HepG2 (cell line): ENCODE measurements around the gene DAPK3. TPM values are rescaled to one million over a fixed set of nuclear protein-coding genes. Genes with fewer than 3 reads are reported as not detected.

Experiments
- ATRX ChIP-seq: sonication (generic); formaldehyde crosslinking; IDR thresholded peaks from 2 replicates; pipeline ENCODE4 v1.4.0; 2020; ENCODE audit warnings: missing genetic modification reagents, borderline replicate concordance
- CREM ChIP-seq, 2 experiments: sonication (generic) in 1 of 2; formaldehyde crosslinking in 1 of 2; IDR thresholded peaks; 2 replicates each; pipeline versions ENCODE4 v1.4.0 to v1.6.1; 2016 to 2020; ENCODE audit warnings: antibody characterized with exemption in 1 of 2, mild to moderate bottlenecking in 1 of 2, missing genetic modification reagents in 1 of 2
- CSRNP1 ChIP-seq: sonication (generic); formaldehyde crosslinking; IDR thresholded peaks from 2 replicates; pipeline ENCODE4 v1.8.1; 2023; ENCODE audit warnings: mild to moderate bottlenecking, missing genetic modification reagents
- EED ChIP-seq: sonication (generic); formaldehyde crosslinking; IDR thresholded peaks from 2 replicates; pipeline ENCODE4 v1.5.0; 2020; ENCODE audit warnings: mild to moderate bottlenecking, missing genetic modification reagents
- GATAD2A ChIP-seq: IDR thresholded peaks from 2 replicates; pipeline ENCODE4 v1.6.1; 2016
- JUNB ChIP-seq: sonication (generic); formaldehyde crosslinking; IDR thresholded peaks from 2 replicates; pipeline ENCODE4 v1.8.0; 2022; ENCODE audit warnings: missing genetic modification reagents, mild to moderate bottlenecking, borderline replicate concordance
- JUND ChIP-seq: sonication (generic); formaldehyde crosslinking; IDR thresholded peaks from 2 replicates; pipeline ENCODE4 v1.8.0; 2022; ENCODE audit warnings: mild to moderate bottlenecking, missing genetic modification reagents
- MAZ ChIP-seq, 2 experiments: sonication (generic) in 1 of 2; formaldehyde crosslinking in 1 of 2; IDR thresholded peaks; 2 replicates each; pipeline versions ENCODE4 v1.5.0 to v1.6.1; 2012 to 2020; ENCODE audit warnings: low read depth in 2 of 2, mild to moderate bottlenecking in 2 of 2, borderline replicate concordance in 1 of 2, improper control_type of control experiment in 1 of 2, low read length in 1 of 2, missing genetic modification reagents in 1 of 2, moderate library complexity in 1 of 2
- NFKB2 ChIP-seq: sonication (generic); formaldehyde crosslinking; IDR thresholded peaks from 2 replicates; pipeline ENCODE4 v1.4.0; 2020; ENCODE audit warnings: missing genetic modification reagents, borderline replicate concordance
- PBX3 ChIP-seq: sonication (generic); formaldehyde crosslinking; IDR thresholded peaks from 2 replicates; pipeline ENCODE4 v1.8.1; 2023; ENCODE audit warnings: missing genetic modification reagents, inconsistent platforms, borderline replicate concordance
- POGK ChIP-seq: sonication (generic); formaldehyde crosslinking; conservative IDR thresholded peaks from 2 replicates; pipeline ENCODE4 v1.8.0; 2022; ENCODE audit warnings: mild to moderate bottlenecking, moderate library complexity, missing genetic modification reagents
- RORA ChIP-seq: sonication (generic); formaldehyde crosslinking; IDR thresholded peaks from 2 replicates; pipeline ENCODE4 v1.5.0; 2020; ENCODE audit warnings: mild to moderate bottlenecking, missing genetic modification reagents, moderate library complexity
- TEF ChIP-seq: sonication (generic); formaldehyde crosslinking; IDR thresholded peaks from 2 replicates; pipeline ENCODE4 v1.5.0; 2020; ENCODE audit warnings: missing genetic modification reagents
- TGIF2 ChIP-seq: IDR thresholded peaks from 2 replicates; pipeline ENCODE4 v1.6.1; 2016; ENCODE audit warnings: control low read depth, missing compliant biosample characterization
- ZBTB44 ChIP-seq: sonication (generic); formaldehyde crosslinking; IDR thresholded peaks from 2 replicates; pipeline ENCODE4 v1.4.0; 2020; ENCODE audit warnings: missing genetic modification reagents
- ZFY ChIP-seq: sonication (generic); formaldehyde crosslinking; IDR thresholded peaks from 2 replicates; pipeline ENCODE4 v1.4.0; 2020; ENCODE audit warnings: missing genetic modification reagents
- ZNF264 ChIP-seq: sonication (generic); formaldehyde crosslinking; IDR thresholded peaks from 2 replicates; pipeline ENCODE4 v1.4.0; 2020; ENCODE audit warnings: missing genetic modification reagents
- ZNF382 ChIP-seq: sonication (generic); formaldehyde crosslinking; IDR thresholded peaks from 2 replicates; pipeline ENCODE4 v1.5.0; 2020; ENCODE audit warnings: missing genetic modification reagents, mild to moderate bottlenecking, borderline replicate concordance
- ZNF564 ChIP-seq: sonication (generic); formaldehyde crosslinking; IDR thresholded peaks from 2 replicates; pipeline ENCODE4 v1.8.1; 2023; ENCODE audit warnings: mild to moderate bottlenecking, missing genetic modification reagents
- ZNF652 ChIP-seq: IDR thresholded peaks from 2 replicates; pipeline ENCODE4 v1.6.1; 2016; ENCODE audit warnings: low read depth, borderline replicate concordance
- ZNF720 ChIP-seq: sonication (generic); formaldehyde crosslinking; IDR thresholded peaks from 2 replicates; pipeline ENCODE4 v1.4.0; 2020; ENCODE audit warnings: missing genetic modification reagents
- ZNF772 ChIP-seq: sonication (generic); formaldehyde crosslinking; IDR thresholded peaks from 2 replicates; pipeline ENCODE4 v1.5.0; 2020; ENCODE audit warnings: mild to moderate bottlenecking, missing genetic modification reagents
- polyA plus RNA-seq, 8 experiments: library from polyadenylated mRNA; depleted of rRNA in 3 of 8; stranded (reverse) in 7 of 8; unstranded in 1 of 8; fragments of >200 nt; fragmentation: Illumina TruSeq in 4 of 8; extraction: Trizol in 4 of 8; gene quantifications; 2 replicates each; pipeline versions ENCODE4 v1.2.1 to v1.2.3, GENCODE V29; 2011 to 2016; ENCODE audit warnings: low read depth in 4 of 8, missing spikeins in 1 of 8, mixed read lengths in 1 of 8; ENCODE audit not compliant: insufficient read depth in 1 of 8
- total RNA-seq, 5 experiments: library from RNA; depleted of rRNA; stranded (reverse); fragments of >200 nt; fragmentation: Illumina TruSeq; extraction: Trizol; gene quantifications; 2 replicates each; pipeline ENCODE4 v1.2.3, GENCODE V29; 2016; ENCODE audit warnings: low read depth in 1 of 5

The DAPK3 gene
- total and polyA plus RNA-seq, 2 of the 13 experiments (the other 11 are each of a cell fraction or from before 2014, with no cell fraction given) = 30.5 to 37.3 TPM

- TF ChIP-seq ZBTB44 (CRISPR knock-in tag) = no peak
- peak; percentile 33; the same call in 1 of the 2 replicates for TF ChIP-seq GATAD2A (CRISPR knock-in tag)
- no peak for TF ChIP-seq JUNB (CRISPR knock-in tag)
- TF ChIP-seq ZNF564 (CRISPR knock-in tag) = no peak
- no peak for TF ChIP-seq CSRNP1 (CRISPR knock-in tag)
- 0 out of 2 replicates have a peak, but pooled peaks have one; percentile 28 for TF ChIP-seq ZFY (CRISPR knock-in tag)
- no peak for TF ChIP-seq ZNF264
- peak; percentile 98 for TF ChIP-seq JUND
- TF ChIP-seq NFKB2 (CRISPR knock-in tag) = no peak
- no peak for TF ChIP-seq ZNF720
- peak; percentile 30; the same call in 1 of the 2 replicates for TF ChIP-seq ZNF652 (CRISPR knock-in tag)
- no peak for TF ChIP-seq MAZ (IDR thresholded peaks at IDR 0.05; ENCODE audit: borderline replicate concordance, low read depth, low read length)
- TF ChIP-seq MAZ (CRISPR knock-in tag; IDR thresholded peaks at IDR 0.05; ENCODE audit: low read depth) = no peak
- no peak for TF ChIP-seq TGIF2 (CRISPR knock-in tag)
- TF ChIP-seq RORA (CRISPR knock-in tag) = no peak
- no peak for TF ChIP-seq PBX3 (CRISPR knock-in tag)
- TF ChIP-seq TEF (CRISPR knock-in tag) = no peak
- TF ChIP-seq ZNF382 (CRISPR knock-in tag) = no peak
- 0 out of 2 replicates have a peak, but pooled peaks have one; percentile 49 for TF ChIP-seq ATRX (CRISPR knock-in tag)
- TF ChIP-seq CREM (IDR thresholded peaks at IDR 0.05) = peak; percentile 40; the same call in 1 of the 2 replicates
- no peak for TF ChIP-seq CREM (CRISPR knock-in tag; IDR thresholded peaks at IDR 0.05)
- TF ChIP-seq POGK (CRISPR knock-in tag) = no peak
- no peak for TF ChIP-seq EED (CRISPR knock-in tag)
- TF ChIP-seq ZNF772 (CRISPR knock-in tag) = no peak
Measured at GRCh38 chr19:3968556-3969434, 2.1 kb downstream of the DAPK3 start (continued).
